HG03565 (cell line): Measurements from ENCODE around the gene CELF2.

Experiments used
- ATAC-seq: cut with Tn5 transposase; IDR thresholded peaks from one replicate; pipeline ENCODE4 v1.9.1; 2021; ENCODE audit warnings: mild to moderate bottlenecking, moderate library complexity; ENCODE audit not compliant: unreplicated experiment

CELF2 gene

DNA sequence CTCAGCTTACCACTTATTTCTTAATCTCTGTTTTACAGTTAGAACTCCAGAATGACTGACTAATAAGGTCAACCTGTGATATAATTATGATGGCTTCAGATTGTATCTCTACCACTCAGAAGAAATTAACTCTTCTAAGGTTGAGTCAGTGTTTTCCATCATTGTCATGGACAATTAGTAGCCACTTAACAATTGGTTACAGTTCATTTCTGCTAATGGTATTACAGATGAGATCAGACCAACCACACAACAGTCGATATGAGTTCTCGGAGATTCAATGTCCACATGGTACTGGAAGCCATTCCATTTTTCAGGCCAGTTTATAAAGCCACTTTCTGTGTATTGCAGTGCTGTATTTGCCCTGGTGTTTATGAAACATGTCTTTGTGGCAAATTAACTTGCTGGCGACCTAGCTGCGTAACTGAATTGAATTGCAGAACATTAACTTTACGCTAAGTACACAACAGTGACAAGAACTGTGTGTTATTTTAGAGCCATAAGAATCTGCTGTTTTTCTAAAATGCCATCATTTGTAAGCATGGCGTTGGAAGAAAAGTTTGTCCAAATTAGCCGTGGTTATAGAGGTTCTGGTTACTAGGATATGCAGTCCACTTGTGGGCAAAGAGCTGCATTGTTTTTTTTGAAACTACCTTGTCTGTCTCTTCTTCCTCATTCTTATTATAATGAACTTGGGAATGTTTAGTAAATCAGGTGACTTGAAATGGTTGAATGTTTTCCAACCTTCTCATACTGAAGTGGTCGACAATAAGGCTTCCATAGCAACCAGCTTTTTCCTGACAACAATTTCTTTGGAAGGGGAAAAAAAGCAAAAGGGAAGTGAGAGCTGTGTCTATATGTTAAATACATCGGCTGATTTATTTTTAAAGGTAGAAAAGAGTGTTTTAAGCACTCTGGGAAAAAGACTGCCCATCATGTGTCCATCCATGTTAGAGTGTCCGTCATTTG, 76.4 kb downstream of the CELF2 start:
- no peak for ATAC-seq

DNA sequence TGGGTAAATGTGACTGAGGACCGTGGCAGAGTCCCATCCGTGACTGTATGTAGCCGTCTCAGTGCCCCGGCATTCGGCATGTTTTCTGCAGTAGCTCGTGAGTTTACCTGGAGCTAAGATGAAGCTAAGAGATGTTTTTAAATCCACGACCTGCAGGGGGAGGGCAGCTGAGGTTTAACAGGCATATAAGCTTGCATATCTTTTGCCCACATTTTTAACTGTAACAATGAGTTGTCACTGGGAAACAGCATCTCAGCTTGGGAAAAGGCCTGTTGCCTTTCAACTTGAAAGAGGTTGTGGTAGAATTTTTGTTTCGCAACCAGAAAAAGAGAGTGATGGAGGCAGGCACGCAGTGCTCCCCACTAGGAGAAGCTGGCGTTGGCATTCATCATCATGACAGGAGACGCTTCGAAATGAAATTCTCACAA, 77.7 kb downstream of the CELF2 start:
- ATAC-seq, result no peak

DNA sequence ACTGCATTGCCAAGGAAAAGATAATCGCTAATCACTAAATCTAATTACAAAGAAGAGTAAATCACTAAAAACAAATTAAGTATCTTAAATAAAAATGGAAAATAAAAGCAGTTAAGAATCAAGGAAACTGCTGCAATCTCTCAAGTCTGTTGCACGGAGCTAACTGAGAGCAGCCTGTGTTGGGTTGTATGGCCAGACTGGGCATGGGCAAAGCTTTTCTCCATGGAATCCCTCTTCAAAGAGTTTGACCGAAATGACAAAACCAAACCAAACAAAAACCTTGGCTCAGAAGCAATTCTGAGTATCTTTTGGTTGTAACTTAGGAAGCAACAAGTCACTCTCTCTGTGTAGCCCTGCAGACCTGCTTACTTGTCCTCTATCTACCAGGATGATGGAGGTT, 78.8 kb downstream of the CELF2 start:
- ATAC-seq, result no peak

DNA sequence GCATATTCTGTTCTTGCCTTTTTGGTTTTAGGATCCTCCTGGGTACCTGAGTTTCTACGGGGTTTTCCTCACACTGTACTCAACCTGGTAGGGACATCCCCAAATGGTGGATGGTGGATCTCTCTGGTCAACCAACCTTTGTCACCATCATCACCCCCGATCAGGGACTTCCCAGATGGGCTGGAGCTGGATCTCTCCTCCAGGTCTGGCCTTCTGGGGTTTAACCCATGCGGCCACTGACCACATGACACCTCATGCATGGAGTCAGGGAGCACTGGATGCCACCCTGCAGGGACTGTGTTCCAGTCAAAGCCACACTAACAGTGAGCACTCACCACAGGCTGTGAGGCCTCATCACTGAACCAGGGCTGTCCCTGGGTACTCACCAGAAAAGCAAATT, 80.0 kb downstream of the CELF2 start:
- peak; percentile 70 for ATAC-seq

DNA sequence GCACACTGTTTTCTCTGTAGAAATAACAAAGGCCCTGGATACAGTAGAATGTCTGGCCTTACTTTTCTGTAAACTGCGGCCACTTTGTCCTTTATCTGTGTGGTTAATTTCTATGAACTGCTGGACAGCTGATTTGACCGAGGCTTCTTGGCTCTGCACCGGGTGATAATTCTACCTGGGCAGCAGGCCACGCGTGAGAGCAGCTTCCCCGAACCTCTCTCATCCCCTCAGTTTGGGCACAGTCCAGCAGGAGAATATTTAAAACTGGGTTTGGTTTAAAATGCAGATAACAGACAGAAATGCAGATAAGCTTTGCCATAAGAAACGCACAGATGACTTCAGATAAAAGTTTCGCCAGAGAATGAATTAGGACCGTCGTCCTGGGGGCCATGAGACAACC, 81.0 kb downstream of the CELF2 start:
- no peak for ATAC-seq

DNA sequence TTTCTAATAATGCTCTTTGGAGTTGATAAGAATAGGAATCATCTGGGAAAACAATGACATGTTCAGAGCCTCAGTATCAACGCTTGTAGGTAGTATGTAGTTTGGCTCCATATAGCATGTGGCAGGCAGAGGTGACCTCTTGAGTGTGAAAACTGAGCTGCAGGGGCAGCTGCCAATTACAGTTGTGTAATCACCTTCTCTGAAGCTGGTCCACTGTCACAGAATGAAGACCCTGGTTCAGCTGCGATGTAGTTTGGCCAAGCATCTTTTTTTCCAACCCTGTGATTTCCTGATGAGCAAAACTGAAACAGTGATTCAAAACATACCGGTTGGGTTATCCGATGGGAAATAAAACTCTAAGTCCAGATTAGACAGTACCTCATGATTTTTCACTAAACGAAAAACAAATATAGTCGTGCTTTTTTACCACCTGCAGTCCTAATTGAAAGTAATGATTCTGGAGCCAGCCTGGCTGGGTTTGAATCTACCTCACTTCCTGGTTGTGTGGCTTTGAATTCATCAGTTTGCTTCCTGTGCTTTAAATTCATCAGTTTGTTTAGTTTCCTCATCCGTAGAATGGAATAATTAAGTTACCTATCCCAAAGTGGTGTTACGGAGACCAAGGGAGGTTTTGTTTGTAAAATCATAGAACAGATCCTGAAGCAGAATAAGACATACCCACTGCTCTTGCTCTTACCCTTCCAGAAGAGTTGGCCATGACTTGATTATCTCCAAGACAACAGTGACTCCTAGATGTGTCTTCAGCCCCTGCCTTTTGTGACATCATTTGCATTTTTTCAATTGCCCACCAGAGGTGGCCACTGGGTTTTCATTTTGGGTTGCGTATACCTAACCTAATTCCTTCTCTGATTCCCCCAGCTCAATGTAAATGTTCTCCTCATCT, 87.4 kb downstream of the CELF2 start:
- ATAC-seq, result no peak

DNA sequence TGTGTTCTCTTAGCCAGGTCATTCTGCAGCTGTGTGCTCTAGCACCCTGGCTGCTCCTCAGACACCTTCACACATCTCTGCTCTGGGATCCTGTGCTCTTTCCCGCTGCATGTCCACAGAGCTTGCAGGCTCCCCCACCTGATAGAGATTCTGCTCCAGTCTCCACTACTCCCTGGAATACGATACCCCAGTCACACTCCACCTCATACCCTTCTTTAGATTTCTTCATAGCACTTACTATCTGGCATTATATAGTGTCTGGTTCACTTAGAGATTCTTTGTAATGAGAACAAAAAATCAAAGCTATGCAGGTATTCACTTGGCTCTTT, 88.0 kb downstream of the CELF2 start:
- no peak for ATAC-seq

DNA sequence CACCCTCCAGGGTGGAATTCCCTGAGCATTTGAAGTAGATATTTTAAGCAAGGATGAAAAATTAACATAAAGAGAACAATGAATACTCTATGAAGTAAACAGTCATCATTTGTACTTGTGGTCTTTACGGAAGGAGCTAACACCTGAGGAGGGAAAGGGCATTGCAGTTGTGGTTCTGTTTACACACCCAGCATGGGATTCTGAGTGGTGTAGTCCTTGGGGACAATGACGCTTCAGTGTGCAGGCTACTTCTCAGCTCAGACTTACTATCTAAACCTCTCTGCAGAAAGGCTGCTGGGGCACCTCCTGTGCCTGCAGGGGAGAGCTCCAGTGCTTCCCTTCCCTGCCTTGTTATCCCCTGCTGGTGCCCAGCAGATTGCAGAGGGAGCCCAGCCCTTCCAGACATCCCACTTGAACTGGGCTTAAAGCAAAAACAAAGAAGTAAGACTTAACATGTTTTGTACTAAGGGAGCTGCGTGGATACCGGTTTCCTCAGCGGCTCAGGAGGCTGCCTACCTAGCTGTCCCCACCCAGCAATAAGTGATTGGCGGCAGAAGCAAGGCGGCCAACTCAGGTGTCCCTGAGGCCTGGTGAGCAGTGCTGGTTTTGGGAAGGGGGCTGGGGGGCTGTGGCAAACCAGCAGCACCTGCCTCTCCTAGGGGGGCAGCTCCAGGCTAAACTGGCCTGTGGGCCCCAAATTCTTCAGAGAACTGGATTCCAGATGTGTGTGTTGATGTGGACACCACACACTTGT, 89.1 kb downstream of the CELF2 start:
- peak; percentile 62 for ATAC-seq

DNA sequence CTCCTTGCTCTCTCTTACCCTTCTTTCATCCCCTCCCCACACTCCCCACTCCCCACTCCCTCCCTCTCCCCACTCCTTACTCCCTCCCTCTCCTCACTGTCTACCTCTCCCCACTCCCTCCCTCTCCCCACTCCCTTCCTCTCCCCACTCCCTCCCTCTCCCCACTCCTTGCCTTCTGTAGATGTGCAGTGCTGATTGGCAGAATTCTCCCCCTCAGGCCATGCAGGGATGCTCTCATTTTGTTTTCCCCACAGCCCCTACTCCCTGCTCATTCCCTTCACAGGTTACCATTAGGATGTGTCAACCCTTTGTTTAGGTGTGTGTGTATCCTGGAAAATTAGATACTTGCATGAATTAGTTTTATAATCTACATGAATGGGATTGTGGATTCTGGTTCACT, 90.3 kb downstream of the CELF2 start:
- ATAC-seq, result no peak

DNA sequence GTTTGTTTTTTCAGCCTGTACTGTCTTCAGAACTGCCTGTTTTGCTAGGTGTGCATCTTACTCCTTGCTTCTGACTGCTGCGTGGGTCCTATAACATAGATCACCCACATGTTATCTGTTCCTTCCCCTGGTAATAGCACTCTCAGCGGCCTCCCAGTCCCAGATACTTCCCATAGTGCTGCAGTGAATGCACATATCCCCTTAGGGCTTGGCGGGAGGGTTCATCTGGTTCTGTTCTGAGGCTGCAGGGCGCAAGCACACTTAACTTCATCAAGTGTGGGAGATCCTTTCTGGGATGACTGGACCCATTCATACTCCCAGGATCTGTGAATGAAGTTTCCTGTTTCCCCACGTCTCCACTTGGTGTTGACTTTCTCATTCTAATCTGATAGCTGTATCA, 90.7 kb downstream of the CELF2 start:
- no peak for ATAC-seq

DNA sequence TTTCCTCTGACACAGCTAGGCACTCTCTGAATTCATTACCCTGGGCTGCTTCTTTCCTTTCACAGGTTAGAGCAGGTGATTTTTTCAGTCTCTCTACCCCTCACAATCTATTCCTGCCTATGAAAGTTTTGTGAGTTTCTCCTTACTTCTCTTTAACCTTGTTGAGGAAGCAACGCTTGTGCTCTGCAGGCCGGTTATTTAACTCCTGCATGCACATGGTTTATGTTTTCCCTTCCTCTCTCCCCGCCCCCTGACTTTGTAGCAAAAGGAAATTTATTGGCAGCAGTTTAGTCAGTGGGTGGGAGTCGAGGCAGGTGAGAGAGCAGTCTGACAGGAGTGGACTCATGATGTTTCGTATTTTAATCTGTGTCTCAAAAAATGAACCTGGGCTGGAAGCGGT, 91.9 kb downstream of the CELF2 start:
- no peak for ATAC-seq

DNA sequence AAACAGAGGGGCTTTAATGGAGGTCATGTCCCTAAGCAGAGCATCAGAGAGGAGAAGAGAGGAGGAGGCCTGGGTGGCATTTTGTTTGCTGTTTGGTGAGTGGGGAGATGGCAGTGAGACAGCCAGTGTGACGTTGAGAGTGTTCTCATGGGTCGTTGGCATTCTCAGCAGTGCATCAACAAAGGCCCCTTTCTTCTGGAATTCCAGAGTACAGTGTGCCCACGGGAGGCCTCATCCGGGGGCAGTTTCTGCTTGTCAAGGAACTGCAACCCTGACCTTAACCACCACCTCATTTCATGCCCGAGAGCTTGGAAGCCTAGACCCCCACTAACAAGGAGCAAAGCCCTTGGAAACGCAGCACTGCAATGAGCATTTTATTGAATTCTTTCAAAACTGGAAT, 92.9 kb downstream of the CELF2 start:
- ATAC-seq, result no peak

DNA sequence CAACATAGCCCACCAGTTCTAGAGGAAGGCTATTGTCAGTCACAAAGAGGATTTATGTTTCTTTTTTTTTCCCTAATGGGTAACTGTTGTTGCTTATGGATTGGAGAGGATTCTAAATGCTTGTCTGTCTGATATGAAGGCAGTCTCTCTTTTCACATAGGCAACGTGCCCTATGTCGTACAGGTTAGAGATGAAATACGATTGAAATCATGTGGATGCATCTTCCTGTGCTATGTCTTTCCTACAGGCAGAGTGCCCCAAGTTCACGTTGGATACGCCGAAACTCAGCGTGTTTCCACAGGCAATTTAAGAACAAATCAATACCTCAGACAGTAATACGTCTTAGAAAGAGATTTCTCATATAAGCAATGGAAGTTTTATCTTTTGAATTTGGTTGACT, 93.8 kb downstream of the CELF2 start:
- ATAC-seq, result no peak

DNA sequence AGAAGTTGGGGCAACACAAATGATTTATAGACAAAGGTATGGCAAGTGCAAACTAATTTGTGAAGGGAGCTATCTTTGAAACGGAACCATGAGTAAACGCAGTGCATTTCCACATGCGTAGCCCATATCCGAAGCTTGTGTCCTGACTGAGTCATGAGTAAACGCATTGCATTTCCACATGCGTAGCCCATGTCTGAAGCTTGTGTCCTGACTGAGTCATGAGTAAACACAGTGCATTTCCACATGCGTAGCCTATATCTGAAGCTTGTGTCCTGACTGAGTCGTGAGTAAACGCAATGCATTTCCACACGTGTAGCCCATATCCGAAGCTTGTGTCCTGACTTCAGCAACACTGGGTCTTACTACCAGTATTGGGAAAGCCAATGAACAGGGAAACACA, 95.0 kb downstream of the CELF2 start:
- no peak for ATAC-seq

DNA sequence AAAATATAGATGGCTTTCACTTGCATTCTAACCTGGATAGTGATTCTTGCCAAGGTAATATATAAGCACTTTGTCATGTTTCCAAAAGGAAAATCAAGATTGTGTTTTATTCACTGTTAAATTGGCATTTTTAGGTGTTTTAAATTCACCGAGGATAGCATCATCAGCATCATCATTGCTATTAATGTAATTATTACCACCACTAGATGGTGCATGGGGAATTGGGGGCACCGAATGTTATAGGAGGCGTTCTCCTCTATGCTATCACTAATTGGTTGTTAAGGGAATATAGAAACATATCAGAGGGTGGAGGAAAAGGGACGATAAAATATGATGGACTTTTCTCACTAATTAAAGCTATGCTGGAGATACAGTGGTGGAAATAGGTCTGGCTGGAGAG, 95.5 kb downstream of the CELF2 start:
- ATAC-seq, result peak; percentile 68

DNA sequence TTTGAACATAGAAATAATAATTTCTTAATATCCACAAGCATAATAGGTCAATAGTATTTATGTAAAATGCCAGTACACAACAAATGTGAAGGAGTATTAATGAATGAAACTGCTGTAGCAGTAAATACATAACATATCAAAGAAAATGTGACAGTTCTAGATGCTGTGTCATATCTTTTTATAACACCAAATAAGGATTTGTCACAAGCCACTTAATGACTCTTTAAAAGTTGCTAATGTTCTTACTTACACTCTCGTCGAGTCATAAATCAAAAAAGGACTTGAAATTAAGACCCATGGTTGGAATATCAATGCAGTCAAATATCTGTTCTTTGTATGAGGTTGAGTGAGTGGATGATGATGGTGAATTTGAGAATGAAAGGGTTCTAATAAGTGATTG, 96.6 kb downstream of the CELF2 start:
- ATAC-seq, result no peak

DNA sequence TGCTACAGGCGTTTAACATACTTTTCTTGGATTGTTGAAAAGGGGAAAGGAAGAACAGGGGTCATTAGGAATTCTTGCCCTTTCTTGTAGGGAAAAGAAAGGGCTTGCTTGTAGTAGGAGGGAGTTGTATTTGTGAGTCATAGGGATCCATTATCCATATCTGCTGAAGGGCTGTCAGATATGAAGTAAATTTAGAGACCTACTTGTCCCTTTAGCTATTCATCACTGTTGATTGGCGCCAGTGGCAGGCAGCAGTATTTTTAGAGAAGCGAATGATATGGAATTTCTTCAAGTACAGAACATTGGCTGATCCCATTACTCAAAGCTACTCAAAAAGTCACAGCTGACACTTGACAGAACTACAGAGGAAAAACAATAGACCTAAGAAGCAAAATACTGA, 97.7 kb downstream of the CELF2 start:
- ATAC-seq, result no peak

DNA sequence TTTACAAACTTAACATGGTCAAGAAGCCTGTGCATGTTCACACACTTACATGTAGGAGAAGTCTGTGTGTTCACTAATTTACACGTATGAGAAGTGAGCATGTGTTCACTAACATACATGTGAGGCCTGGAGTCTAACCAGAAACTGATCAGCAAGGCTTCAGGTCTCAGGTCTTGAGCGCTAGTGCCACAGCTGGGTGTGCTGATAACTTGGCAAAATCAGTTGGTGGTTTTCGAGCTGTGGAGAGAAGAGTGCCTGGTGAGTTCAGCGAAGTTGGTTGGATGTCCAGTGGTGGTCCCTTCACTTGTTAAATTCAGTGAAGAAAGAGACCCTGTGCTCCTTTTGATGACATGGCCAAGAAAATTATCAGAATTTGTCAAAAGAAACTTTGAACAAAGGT, 98.7 kb downstream of the CELF2 start:
- no peak for ATAC-seq

DNA sequence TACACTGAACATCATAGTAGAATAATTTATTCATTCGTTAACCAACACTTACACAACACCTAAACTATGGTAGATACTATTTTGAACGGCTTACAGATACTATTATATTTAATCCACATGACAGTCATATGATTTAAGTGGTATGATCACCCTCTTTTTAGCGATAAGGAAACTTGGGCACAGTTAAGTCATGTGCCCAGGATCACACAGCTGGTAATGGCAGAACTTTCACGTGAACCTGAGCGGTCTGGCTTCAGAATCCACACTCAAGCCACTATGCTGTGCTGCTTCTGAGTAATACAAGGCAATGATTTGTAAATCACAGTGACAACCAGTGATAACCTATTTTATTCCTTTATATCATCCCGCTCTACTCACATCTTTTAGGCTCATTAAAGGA, 99.1 kb downstream of the CELF2 start:
- ATAC-seq, result no peak

DNA sequence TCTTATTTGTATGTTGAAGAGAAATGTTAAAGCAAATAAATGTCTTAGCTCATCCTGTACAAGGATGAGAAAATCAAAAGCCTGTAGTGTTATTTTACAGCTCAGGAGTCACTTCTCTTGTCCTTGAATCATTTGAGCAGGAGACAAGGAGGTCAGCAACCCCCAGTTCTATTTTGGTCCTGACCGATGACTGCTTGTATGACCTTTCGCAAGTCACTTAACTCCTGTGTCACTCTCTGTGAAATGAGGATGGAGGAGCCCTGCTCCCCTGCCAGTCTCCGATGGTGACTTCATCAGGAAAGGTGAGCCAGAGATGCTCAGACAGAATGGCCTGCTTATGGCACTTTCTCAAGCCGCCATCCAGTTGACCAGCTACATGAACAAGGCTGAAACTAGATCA, 101.0 kb downstream of the CELF2 start:
- no peak for ATAC-seq

DNA sequence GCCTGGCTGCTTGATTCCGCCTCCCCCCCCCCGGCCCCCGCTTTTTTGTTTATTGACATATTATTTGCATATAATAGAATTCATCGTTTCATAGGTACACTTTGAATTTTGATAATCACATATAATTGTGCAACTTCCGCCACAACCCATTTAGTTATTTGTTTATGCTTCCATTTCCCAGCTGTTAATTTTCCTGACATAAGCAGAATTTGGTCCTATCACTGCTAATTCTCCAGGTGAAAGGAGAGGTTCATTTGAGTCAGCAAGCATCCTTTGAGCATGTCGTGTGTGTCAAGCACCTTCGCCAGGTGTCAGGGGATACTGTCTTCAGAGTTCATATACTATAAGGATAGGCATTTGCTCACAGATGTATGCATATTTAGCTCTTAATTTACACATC, 102.2 kb downstream of the CELF2 start:
- ATAC-seq, result no peak
